ENCODE data around the gene NACC2.
"Not testable (repeated sequence)": the region's sequence is repeated elsewhere in the genome, so short reads cannot be mapped to it uniquely, and the experiment has no call there.

Gene NACC2

GRCh38 chr9:136048560-136049411 is 46.3 kb downstream of the NACC2 start:
- DNase-seq (ENCODE audit: extremely low read depth in 1 of 2, low read depth in 1 of 2) = no peak

GRCh38 chr9:136047775-136048559 is 47.1 kb downstream of the NACC2 start:
- no peak for DNase-seq (ENCODE audit: extremely low read depth in 1 of 2, low read depth in 1 of 2)

- DNase-seq (ENCODE audit: extremely low read depth in 1 of 2, low read depth in 1 of 2) = no peak
Measured at GRCh38 chr9:136047076-136047774, 47.9 kb downstream of the NACC2 start.

- no peak for DNase-seq (ENCODE audit: extremely low read depth in 1 of 2, low read depth in 1 of 2)
Measured at GRCh38 chr9:136046554-136046920, 48.6 kb downstream of the NACC2 start.

GRCh38 chr9:136045595-136046553 is 49.2 kb downstream of the NACC2 start:
- DNase-seq (ENCODE audit: extremely low read depth in 1 of 2, low read depth in 1 of 2) = no peak

- DNase-seq (ENCODE audit: extremely low read depth in 1 of 2, low read depth in 1 of 2) = no peak
Measured at GRCh38 chr9:136044971-136045594, 50.0 kb downstream of the NACC2 start.

- DNase-seq (ENCODE audit: extremely low read depth in 1 of 2, low read depth in 1 of 2) = no peak
Measured at GRCh38 chr9:136044207-136044970, 50.7 kb downstream of the NACC2 start.

- DNase-seq (ENCODE audit: extremely low read depth in 1 of 2, low read depth in 1 of 2) = no peak
Measured at GRCh38 chr9:136043441-136043991, 51.6 kb downstream of the NACC2 start.

- no peak for DNase-seq (ENCODE audit: extremely low read depth in 1 of 2, low read depth in 1 of 2)
Measured at GRCh38 chr9:136042541-136042940, 52.5 kb downstream of the NACC2 start.

GRCh38 chr9:136040848-136041247 is 54.2 kb downstream of the NACC2 start:
- DNase-seq (ENCODE audit: extremely low read depth in 1 of 2, low read depth in 1 of 2) = not testable (repeated sequence)

GRCh38 chr9:136039488-136039887 is 55.6 kb downstream of the NACC2 start:
- DNase-seq (ENCODE audit: extremely low read depth in 1 of 2, low read depth in 1 of 2) = no peak

GRCh38 chr9:136036848-136037247 is 58.2 kb downstream of the NACC2 start:
- DNase-seq (ENCODE audit: extremely low read depth in 1 of 2, low read depth in 1 of 2) = no peak

GRCh38 chr9:136036050-136036449 is 59.0 kb downstream of the NACC2 start:
- DNase-seq (ENCODE audit: extremely low read depth in 1 of 2, low read depth in 1 of 2) = no peak

GRCh38 chr9:136031741-136032730 is 63.1 kb downstream of the NACC2 start:
- DNase-seq (ENCODE audit: extremely low read depth in 1 of 2, low read depth in 1 of 2) = no peak

GRCh38 chr9:136031094-136031493 is 64.0 kb downstream of the NACC2 start:
- DNase-seq (ENCODE audit: extremely low read depth in 1 of 2, low read depth in 1 of 2) = no peak

GRCh38 chr9:136029556-136029955 is 65.5 kb downstream of the NACC2 start:
- DNase-seq (ENCODE audit: extremely low read depth in 1 of 2, low read depth in 1 of 2) = no peak

GRCh38 chr9:136028760-136029470 is 66.2 kb downstream of the NACC2 start:
- DNase-seq (ENCODE audit: extremely low read depth in 1 of 2, low read depth in 1 of 2) = no peak

Data from stimulated activated CD8-positive, alpha-beta memory T cell treated with anti-CD3 and anti-CD28 coated beads, Interleukin-7, amount 100 ng/mL, for 48 hours (primary cell).